HG03097 (cell line): ENCODE data around the gene IL1RAPL2.
"Not testable (repeated sequence)": the region's sequence is repeated elsewhere in the genome, so short reads cannot be mapped to it uniquely, and the experiment has no call there.

ENCODE experiments used
- ATAC-seq: cut with Tn5 transposase; IDR thresholded peaks from one replicate; pipeline ENCODE4 v1.9.1; 2021; ENCODE audit not compliant: unreplicated experiment, low FRiP score

Gene IL1RAPL2

GRCh38 chrX:105126201-105126600, 560.2 kb downstream of the IL1RAPL2 start:
- no peak for ATAC-seq

- no peak for ATAC-seq
These were observed 568.3 kb downstream of the IL1RAPL2 start for GRCh38 chrX:105134273-105134672.

DNA sequence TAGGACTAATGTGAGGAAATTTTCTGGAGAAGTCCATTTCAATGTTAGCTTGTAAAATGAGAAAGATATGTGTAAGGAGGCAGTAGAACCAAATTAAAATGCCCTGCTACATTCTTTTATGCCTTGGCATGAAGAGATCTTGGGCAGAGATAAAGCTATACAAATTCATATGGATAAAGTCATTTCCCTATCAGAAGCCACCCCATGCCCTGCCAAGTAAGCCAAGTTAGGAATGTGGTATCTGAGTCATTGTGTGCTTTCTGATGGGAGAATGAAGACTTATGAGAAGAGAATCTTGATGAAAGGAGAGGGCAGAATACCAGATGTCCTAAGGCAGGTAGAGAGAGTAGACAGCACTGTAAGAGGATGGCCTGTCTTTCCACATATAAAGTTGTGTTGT, 570.8 kb downstream of the IL1RAPL2 start:
- ATAC-seq = no peak

- ATAC-seq = no peak
These were observed 584.0 kb downstream of the IL1RAPL2 start for GRCh38 chrX:105150036-105150435.

DNA sequence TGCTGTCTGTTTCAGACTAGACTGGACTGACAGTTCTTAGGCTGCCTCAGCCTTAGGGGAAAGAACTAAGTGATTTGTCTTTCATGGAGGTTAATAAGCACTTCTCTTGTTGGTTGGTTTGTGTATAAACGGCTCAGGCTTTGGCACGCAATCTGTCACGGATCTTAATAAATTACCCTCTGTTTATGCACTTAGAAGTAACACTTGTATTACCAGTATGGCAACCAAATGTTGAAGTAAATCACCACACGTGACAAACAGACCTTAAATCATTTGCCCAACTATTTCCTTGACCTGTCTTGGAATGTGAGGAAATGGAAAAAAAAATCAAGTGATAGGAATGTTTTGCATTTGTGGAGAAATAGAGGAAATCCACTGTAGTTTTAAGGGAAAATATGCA, 584.6 kb downstream of the IL1RAPL2 start:
- no peak for ATAC-seq

- no peak for ATAC-seq
These were observed 601.2 kb downstream of the IL1RAPL2 start for GRCh38 chrX:105167233-105167632.

DNA sequence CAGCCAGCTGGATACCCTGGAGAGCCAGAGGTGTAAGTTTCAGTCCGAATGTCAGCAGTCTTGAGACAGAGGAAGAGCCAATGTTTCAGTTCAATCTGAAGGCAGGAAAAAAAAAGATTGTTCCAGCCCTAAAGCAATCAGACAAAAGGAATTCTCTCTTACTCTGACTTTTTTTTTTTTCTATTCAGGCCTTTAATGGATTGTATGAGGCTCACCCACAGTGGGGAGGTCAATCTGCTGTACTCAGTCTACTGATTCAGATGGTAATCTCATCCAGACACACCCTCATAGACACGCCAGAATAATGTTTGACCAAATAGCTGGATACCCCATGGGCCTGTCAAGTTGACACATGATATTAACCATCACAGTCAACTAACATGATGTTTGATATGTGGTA, 602.6 kb downstream of the IL1RAPL2 start:
- ATAC-seq = no peak

GRCh38 chrX:105173071-105173470, 607.1 kb downstream of the IL1RAPL2 start:
- ATAC-seq = no peak

DNA sequence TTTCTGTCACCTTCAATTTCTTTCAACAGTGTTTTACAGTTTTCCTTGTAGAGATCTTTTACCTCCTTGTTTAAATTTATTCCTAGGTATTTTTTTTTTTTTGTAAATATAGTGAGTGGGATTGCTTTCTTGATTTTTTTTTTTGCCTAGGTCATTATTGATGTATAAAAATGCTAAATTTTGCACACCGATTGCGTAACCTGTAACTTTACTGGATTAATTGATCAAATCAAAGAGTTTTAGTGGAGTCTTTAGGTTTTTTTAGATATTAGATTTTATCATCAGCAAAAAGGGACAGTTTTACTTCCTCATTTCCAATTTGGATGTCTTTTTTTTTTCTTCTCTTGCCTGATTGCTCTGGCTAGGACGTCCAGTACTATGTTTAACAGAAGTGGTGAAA, 613.6 kb downstream of the IL1RAPL2 start:
- no peak for ATAC-seq

DNA sequence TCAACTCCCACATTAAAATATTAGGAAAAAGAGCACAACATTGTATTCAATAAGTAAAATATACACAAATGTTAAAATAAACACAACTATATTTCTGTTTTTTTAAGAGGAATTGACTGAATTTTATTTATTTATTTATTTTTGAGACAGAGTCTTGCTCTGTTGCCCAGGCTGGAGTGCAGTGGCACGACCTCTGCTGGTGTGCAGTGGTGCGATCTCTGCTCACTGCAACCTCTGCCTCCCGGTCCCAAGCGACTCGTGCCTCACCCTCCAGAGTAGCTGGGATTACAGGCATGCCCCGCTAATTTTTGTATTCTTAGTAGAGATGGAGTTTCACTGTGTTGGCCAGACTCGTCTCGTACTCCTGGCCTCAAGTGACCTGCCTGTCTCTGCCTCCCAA, 623.1 kb downstream of the IL1RAPL2 start:
- no peak for ATAC-seq

DNA sequence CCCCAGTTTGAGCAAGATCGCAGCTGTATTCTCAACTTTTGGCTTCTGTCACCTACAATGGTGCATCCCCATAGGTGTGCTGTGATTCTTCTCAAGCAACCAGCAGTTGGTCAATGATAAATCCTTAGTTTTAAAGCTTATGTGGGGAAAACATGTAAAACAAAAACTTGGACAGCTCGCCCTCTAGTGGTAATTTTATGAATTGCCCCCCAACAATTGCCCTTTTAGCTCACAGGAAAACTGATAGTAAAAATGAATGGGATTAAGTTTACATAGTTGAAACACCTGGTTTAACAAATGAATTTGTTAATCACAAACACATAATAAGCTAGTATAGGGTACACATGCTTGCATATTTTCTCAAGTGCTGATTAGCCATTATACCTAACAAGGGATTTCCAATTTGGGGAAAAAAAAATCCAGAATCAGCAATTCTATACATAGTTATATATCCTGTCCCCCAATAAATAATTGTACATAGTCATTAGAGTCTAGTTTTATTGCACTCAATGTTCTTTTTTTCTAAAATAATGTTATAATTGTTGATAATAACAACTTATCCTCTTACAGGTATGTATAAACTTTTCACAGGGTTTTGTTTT, 624.4 kb downstream of the IL1RAPL2 start:
- ATAC-seq = no peak

GRCh38 chrX:105191878-105192277, 625.9 kb downstream of the IL1RAPL2 start:
- no peak for ATAC-seq

DNA sequence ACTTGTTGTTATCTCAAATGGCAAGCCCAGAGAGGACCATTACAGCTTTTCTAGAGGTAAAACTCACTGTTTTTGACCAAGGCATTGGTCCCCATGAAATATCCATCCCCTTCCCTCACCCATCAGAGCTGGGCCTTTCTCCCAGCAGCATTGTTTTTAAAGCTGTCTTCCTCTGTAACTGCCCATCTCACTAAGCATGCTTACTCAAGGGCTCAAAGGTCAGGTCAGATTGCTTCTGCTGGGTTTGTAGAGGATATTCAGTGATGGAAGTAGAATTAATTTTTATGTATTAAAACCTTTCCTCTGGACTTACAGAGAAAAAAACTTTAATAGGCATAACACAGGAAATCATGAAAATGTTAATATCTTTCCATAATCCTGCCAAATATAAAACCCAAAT, 643.4 kb downstream of the IL1RAPL2 start:
- ATAC-seq = no peak

DNA sequence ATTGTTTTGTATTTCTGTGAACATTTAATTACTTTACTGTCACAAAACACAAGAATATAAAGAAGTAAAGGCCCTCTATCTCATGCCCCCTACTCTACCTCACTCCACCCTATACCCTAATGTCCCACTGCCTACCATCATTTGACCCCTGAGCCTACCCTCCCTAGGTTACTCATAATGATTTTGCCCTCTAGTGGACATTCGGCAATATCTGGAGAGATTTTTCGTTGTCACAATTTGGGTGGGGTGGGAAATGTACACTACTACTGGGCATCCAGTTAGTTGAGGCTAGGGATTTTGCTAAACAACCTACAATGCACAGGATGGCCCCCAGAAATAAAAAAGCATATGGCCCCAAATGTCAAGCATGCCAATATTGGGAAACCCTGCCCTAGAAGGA, 644.3 kb downstream of the IL1RAPL2 start:
- no peak for ATAC-seq

GRCh38 chrX:105211066-105211575, 645.1 kb downstream of the IL1RAPL2 start:
- no peak for ATAC-seq

DNA sequence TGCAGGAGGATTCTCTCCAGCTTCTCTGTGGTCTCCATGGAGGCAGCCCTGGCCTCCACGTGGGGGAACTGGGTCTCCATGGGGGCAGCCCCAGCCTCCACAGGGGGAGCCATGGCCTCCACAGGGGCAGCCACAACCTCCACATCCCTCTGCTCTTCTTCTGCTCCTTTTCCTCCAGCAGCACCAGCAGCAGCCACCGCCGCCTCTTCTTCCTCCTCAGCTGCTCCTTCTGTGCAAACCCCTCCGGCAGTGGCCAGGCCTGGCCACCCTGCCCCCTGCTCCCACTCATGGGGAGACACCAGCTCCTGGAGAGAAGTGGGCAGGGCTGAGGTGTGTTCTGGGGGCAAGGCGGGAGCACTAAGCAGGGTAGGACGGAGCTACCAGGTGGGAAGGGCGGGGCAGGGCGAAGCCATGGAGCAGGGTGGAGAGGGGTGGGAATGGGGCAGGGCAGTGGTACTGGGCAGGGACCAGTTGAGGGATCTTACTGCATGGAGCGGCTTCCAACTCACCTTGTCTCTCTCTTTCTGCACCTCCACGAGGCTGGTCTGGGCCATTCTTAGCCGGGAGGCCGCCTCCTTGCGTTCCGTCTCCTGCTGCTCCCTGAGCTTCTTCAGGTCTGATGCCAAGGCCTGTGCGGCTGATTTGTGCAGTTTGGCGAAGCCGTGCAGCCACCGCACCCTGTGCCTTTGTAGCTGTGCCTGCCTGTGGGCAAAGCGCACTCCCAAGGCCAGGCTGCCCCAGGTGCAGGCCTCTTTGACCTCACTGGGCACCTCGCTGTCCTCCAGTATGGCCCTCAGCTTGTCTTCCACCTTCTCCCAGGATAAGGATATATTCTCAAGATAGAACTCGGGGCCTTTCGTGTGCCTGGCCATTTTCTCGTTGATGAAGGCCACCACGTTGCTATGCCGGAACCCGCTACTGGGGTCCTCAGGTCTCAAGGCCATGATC, 653.7 kb downstream of the IL1RAPL2 start:
- no peak for ATAC-seq

DNA sequence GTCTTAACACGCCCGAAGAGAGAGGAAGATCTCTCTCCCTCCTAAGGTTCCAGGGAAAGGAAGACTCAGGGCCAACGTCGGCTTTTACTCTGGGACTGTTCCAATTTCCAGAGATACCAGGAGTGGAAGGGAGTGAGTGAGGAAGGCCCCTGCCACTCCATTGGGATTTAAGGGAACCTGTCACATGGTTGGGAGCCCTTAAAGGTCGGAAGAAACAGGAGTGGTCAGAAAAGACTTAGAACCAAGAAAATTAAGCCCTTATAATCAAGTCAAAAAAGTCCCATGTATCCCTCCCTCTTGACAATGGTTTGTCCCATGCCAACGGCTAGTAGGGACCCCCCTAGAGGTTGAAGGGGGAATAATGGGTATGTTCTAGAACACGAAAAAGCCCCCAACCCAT, 654.6 kb downstream of the IL1RAPL2 start, which contains the start of gene TEX13A:
TSS of gene TEX13A (minus strand) at position 59 of the 400 bp plus-strand sequence. CDS start 297 bp downstream, outside the sequence.
- no peak for ATAC-seq

GRCh38 chrX:105221374-105221773, 655.4 kb downstream of the IL1RAPL2 start:
- ATAC-seq = no peak

DNA sequence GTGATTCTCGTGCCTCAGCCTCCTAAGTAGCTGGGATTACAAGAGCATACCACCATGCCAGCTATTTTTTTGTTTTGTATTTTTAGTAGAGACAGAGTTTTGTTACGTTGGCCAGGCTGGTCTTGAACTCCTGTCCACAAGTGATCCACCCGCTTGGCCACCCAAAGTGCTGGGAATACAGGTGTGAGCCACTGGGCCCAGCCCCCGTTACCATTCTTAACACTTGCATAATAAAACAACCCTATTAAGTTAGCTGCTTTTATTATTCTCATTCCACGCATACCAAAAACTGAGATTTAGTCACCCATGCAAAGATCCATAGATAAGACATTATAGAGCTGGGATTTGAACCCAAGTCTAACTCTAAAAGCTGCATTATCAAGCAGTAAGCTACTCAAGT, 660.5 kb downstream of the IL1RAPL2 start:
- ATAC-seq = no peak

DNA sequence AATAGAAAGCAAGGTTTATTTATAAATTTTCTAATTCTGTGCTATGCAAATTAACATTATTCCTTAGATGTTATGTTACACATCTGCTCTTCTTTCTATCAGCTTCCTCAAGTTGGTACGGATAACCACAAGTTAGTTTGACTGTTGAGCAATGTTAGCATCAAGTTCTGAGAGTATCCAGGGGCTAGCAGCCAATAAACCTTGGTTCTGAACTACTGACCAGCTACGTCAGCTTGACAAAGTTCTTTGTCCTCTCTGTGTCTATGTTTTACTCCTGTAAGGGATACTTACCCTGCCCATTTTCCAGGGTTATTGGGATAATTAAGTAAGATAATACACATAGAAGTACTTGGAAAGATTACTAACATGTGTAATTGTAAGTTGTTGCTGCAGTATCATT, 662.6 kb downstream of the IL1RAPL2 start:
- no peak for ATAC-seq

DNA sequence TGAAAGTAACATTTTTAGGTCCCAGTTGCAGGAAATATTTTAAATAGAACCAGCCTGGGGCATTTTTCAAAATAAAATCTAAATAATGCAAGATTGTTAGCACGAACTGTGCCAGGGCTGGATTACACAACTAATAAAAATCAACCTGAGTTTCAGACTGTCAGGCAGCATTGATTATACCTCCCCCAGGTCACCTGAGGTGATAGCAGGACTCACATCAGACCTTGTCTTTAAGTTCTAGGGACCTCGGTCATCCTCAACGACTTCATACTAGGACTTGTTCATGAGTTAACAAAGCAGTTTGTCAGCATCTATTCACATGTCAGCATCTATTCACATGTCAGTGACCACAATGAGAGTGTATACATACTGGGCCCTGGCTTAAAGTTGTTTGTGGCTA, 663.1 kb downstream of the IL1RAPL2 start:
- ATAC-seq = no peak

DNA sequence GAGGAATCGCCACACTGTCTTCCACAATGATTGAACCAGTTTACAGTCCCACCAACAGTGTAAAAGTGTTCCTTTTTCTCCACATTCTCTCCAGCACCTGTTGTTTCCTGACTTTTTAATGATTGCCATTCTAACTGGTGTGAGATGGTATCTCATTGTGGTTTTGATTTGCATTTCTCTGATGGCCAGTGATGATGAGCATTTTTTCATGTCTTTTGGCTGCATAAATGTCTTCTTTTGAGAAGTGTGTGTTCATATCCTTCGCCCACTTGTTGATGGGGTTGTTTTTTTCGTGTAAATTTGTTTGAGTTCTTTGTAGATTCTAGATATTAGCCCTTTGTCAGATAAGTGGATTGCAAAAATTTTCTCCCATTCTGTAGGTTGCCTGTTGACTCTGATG, 671.4 kb downstream of the IL1RAPL2 start:
- ATAC-seq = not testable (repeated sequence)
